GM21390 (cell line): ENCODE data around the gene FLT3.
"Not testable (repeated sequence)": the region's sequence is repeated elsewhere in the genome, so short reads cannot be mapped to it uniquely, and the experiment has no call there.

Source experiments
- ATAC-seq: cut with Tn5 transposase; IDR thresholded peaks from one replicate; pipeline ENCODE4 v1.9.1; 2021; ENCODE audit not compliant: unreplicated experiment

The FLT3 gene

GRCh38 chr13:28046981-28047380 is 53.4 kb downstream of the FLT3 start:
- no peak for ATAC-seq

GRCh38 chr13:28045861-28046260 is 54.5 kb downstream of the FLT3 start:
- ATAC-seq, result no peak

GRCh38 chr13:28044608-28045007 is 55.8 kb downstream of the FLT3 start:
- ATAC-seq, result no peak

GRCh38 chr13:28043224-28043623 is 57.2 kb downstream of the FLT3 start:
- ATAC-seq, result no peak

GRCh38 chr13:28041501-28041900 is 58.9 kb downstream of the FLT3 start:
- ATAC-seq, result no peak

- no peak for ATAC-seq
Measured at GRCh38 chr13:28041031-28041461, 59.3 kb downstream of the FLT3 start.

GRCh38 chr13:28037399-28037798 is 63.0 kb downstream of the FLT3 start:
- ATAC-seq, result no peak

GRCh38 chr13:28035146-28035782 is 65.1 kb downstream of the FLT3 start:
- no peak for ATAC-seq

- ATAC-seq, result no peak
Measured at GRCh38 chr13:28033894-28034655, 66.3 kb downstream of the FLT3 start.

- ATAC-seq, result not testable (repeated sequence)
Measured at GRCh38 chr13:28032438-28032837, 67.9 kb downstream of the FLT3 start.

- ATAC-seq, result no peak
Measured at GRCh38 chr13:28031896-28032288, 68.5 kb downstream of the FLT3 start.

GRCh38 chr13:28031220-28031895 is 69.0 kb downstream of the FLT3 start:
- no peak for ATAC-seq

- no peak for ATAC-seq
Measured at GRCh38 chr13:28027607-28028364, 72.6 kb downstream of the FLT3 start.

GRCh38 chr13:28027071-28027470 is 73.3 kb downstream of the FLT3 start:
- peak; percentile 57 for ATAC-seq

GRCh38 chr13:28026508-28026907 is 73.9 kb downstream of the FLT3 start:
- ATAC-seq, result no peak

GRCh38 chr13:28022848-28023518 is 77.4 kb downstream of the FLT3 start:
- ATAC-seq, result no peak

GRCh38 chr13:28014301-28014700 is 86.1 kb downstream of the FLT3 start:
- no peak for ATAC-seq

- no peak for ATAC-seq
Measured at GRCh38 chr13:28013482-28013881, 86.9 kb downstream of the FLT3 start.

- ATAC-seq, result peak; percentile 89
Measured at GRCh38 chr13:28012896-28013295, 87.5 kb downstream of the FLT3 start.

- ATAC-seq, result no peak
Measured at GRCh38 chr13:28012383-28012782, 88.0 kb downstream of the FLT3 start.

GRCh38 chr13:28010046-28010445 is 90.3 kb downstream of the FLT3 start:
- ATAC-seq, result no peak
